GM10248 (cell line): ENCODE results near the gene ZNF484.
"Not testable (repeated sequence)": the region's sequence is repeated elsewhere in the genome, so short reads cannot be mapped to it uniquely, and the experiment has no call there.

Source experiments
- CTCF ChIA-PET: fragments of 300-600 bp; sonication (Branson Sonifier 250); formaldehyde crosslinking; extraction: SDS; loops from one replicate; lab custom pipeline; 2021; ENCODE audit warnings: antibody characterized with exemption; lab: Yijun Ruan, JAX
- POLR2A ChIA-PET: fragments of 350-650 bp; sonication (Branson Sonifier 250); formaldehyde crosslinking; extraction: SDS; loops from one replicate; lab custom pipeline; 2020; ENCODE audit warnings: antibody characterized with exemption; lab: Yijun Ruan, JAX
- DNase-seq: peaks from one replicate; pipeline ENCODE4 v3.0.0; 2012; ENCODE audit errors: extremely low spot score
- TF ChIP-seq, protein P1 (sequence below): IDR thresholded peaks from 2 replicates; pipeline ENCODE4 v1.5.1; 2012; ENCODE audit warnings: mild to moderate bottlenecking, low read depth; ENCODE audit errors: extremely low read depth, missing control alignments, control extremely low read depth

Gene ZNF484

DNA sequence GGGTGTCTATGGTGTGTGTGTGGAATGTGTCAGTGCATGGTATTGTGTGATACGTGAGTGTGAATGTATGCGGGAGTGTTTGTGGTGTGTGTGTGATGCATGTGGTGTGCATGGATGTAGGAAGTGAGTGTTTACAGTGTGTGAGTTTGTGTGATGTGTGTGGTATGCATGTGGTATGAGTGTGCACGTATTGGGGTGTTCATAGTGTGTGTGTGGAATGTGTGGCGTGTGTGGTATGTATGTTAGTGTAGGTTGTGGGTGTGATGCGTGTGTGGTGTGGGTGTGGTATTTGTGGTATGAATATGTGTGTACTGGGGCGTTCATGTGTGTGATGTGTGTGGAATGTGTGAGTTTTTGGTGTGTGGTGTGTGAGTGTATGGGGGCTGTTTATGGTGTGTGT is 73.1 kb downstream of the ZNF484 start:
- ChIA-PET CTCF (no interaction called here), POLR2A (no interaction called here)
- no peak for DNase-seq
- TF ChIP-seq, protein P1, sequence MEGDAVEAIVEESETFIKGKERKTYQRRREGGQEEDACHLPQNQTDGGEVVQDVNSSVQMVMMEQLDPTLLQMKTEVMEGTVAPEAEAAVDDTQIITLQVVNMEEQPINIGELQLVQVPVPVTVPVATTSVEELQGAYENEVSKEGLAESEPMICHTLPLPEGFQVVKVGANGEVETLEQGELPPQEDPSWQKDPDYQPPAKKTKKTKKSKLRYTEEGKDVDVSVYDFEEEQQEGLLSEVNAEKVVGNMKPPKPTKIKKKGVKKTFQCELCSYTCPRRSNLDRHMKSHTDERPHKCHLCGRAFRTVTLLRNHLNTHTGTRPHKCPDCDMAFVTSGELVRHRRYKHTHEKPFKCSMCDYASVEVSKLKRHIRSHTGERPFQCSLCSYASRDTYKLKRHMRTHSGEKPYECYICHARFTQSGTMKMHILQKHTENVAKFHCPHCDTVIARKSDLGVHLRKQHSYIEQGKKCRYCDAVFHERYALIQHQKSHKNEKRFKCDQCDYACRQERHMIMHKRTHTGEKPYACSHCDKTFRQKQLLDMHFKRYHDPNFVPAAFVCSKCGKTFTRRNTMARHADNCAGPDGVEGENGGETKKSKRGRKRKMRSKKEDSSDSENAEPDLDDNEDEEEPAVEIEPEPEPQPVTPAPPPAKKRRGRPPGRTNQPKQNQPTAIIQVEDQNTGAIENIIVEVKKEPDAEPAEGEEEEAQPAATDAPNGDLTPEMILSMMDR = no peak

DNA sequence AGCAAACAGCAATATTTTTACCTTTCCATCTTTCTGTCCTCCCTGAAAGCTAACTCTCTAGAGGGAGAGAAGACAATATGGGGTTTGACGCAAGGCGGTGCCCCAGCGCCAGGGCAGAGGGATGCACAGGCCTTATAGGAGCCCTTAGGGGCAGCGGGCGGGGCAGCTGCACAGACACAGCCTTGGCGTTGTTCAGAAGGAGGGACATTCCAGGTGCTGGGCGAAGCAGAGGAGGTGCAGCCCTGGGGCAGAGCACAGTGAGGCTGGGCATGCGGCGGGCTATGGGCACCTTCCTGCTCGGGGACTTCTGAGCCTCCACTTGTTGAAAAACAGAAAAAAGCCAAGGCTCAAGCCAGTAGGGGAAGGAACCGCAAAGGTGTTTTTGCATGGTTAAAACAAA is 79.5 kb downstream of the ZNF484 start:
- DNase-seq = no peak
- ChIA-PET CTCF (interaction anchor here (1.0 to 1.8 kb wide), 3 partner anchors 10 to 70 kb away, joined by 3 to 4 read pairs (median 4); no protein-coding TSS in a partner anchor), POLR2A (no interaction called here)
- TF ChIP-seq, protein P1 = no peak

DNA sequence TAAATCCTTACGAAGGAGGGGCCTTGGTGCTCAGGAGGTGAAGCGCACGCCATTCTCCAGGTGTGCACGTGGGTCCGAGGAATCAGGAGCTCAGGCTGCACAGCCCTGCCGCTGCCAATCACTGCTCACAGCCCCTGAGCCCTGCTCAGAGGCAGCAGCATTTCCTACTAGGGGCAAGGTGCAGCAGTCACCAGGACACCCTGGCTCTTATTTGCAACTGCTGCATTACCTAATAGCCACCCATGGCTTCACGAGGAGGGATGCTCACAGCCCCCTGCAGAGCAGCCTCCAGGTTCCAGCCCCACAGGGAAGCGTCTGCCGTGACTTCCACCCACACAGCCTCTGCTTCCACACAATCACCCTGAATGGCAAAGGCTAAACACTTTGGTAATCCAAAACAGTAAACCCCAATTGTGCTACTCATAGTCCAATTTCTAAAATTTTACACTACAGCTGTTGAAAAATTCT is 81.5 kb downstream of the ZNF484 start:
- DNase-seq, POLR2A ChIA-PET: not testable (repeated sequence)
- CTCF ChIA-PET = interaction anchor here (0.8 to 1.5 kb wide), 5 partner anchors 13 to 67 kb away, joined by 3 to 4 read pairs (median 4); partner anchors contain the start of gene BICD2

DNA sequence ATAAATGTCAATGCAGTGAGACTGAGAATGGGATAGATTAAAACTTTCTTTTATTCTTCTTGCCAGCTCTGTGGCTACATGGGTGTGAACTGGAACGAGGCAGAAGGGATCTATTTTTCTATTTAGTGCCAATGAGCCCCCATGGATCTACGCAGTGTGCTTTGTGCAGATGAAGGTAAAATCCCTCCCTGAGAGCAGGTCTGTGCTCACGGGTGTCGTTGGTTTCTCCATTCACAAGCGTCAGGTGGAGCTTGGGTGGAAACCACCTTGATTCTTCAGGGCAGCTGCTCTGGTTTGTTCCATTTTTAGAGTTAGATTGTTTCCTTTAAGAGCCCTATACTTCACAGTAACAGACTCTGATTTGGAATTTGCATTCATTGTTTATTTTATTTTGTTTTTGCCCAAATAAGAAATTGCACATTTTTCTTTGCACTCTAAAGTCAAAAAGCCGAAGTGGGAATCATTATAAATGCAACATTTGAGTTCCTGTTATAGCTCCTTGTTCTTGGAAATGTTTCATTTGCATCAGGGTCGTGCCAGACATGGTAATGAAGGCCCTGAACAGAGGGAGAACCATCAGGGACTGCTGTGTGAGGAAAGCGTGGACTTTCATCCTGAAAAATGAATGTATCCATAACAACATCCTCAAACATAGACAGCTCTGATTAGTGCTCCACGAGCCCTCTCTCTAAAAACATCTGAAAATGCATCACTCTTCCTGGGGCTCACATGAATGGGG is 82.1 kb downstream of the ZNF484 start:
- TF ChIP-seq, protein P1 = no peak
- DNase-seq = no peak
- ChIA-PET POLR2A (no interaction called here), CTCF (interaction anchor here (0.8 to 1.5 kb wide), 3 partner anchors 13 to 67 kb away, joined by 4 read pairs; partner anchors contain the start of gene BICD2)
